OCI-LY7 (cell line): ENCODE measurements around the gene NAA10.

Experiments used
- CTCF ChIP-seq: fragments of 200-600 bp; sonication (generic); conservative IDR thresholded peaks from 2 replicates; pipeline ENCODE4 v1.5.1; 2014; ENCODE audit warnings: mild to moderate bottlenecking, antibody characterized with exemption, low read length, moderate library complexity, mixed read lengths
- EZH2phosphoT487 ChIP-seq: fragments of 200-600 bp; sonication (generic); IDR thresholded peaks from 2 replicates; pipeline ENCODE4 v1.6.1; 2018; ENCODE audit warnings: low read depth, borderline replicate concordance, mild to moderate bottlenecking, mixed run types, antibody characterized with exemption, low read length, moderate library complexity, mixed read lengths

- TF ChIP-seq CTCF (no peak), EZH2phosphoT487 (no peak)
Observed at GRCh38 chrX:153929576-153929975, 5.3 kb downstream of the NAA10 start.
